ENCODE results near the gene CYB5B.

Gene CYB5B

DNA sequence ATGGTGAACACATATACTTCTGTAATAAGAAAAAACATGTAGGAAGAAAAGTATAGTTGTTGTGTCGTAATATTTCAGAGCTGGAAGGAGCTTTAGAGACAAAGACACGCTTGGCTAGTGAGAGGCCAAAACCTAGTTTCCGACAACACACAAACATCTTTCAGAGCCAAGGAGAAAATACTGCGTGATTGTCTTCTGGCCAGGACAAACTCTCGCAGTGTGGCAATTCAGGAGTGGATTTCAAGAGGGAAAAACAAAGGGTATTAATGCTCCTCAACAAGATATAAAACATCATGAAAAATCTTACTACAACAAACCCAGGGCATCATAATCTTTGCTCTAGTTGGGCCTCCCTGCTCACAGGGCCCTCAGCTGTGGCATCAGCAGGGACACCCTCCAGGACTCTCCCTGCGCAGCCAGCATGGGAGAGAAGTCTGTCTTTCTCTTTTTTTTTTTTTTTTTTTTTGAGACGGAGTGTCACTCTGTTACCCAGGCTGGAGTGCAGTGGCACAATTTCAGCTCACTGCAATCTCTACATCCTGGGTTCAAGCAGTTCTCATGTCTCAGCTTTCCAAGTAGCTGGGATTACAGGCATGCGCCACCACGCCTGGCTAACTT lies 66.4 kb downstream of the CYB5B start:
- no peak for DNase-seq

DNA sequence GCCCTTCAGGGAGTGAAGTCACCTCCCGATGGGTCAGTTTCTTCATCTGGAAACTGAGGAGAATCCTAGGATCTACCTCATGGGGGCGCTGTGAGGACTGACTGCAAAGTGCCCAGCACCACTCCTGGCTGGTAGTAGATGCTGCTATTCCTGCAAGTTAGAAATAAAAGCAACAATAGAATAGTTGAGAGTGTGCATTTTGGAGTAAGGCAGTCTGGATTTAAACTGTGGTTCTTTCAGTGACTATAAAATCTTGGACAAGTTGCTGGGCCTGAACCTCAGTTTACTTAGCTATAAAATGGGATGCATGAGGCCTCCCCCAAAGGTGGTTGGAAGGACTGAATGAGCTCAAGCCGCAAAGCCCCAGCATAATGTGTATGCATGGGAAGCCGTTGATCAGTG lies 70.6 kb downstream of the CYB5B start:
- DNase-seq, result no peak

DNA sequence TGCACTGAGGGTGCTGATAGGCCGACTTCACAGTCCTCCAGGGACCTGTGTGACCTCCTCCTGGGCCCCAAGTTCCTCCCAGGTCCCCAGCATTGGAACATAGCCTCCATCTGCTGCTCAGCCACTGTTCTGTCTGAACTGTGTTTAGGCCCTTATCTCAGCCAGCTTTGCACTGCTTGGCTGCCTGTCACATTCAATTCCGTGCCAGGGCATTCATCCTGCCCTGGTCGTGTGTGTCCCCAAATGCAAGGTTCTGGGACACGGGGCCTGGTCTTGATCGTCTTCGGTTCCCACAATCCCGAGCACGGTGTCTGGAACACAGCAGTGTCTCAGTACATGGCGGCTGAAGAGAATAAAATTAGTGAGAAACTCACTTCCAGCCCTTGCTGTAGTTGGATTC lies 71.4 kb downstream of the CYB5B start:
- DNase-seq, result no peak

DNA sequence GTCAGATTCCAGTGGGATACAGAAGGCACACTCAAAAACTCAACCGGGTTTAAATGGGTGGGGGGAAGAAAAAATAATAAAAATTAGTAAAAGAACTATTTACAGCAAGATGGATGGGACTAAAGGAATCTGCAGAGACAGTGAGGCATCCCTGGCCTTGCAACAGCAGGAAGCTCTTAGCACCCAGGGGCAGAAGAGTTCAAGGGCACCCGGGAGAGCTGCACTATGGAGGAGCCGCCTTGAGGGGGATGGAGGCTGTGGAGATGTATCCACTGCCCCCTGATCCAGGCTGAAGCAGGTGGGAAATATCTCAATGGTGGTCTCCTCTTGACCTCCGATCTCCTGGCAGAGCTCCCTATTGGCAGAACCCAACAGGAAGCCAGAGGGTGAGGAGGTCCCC lies 72.0 kb downstream of the CYB5B start:
- DNase-seq, result no peak

DNA sequence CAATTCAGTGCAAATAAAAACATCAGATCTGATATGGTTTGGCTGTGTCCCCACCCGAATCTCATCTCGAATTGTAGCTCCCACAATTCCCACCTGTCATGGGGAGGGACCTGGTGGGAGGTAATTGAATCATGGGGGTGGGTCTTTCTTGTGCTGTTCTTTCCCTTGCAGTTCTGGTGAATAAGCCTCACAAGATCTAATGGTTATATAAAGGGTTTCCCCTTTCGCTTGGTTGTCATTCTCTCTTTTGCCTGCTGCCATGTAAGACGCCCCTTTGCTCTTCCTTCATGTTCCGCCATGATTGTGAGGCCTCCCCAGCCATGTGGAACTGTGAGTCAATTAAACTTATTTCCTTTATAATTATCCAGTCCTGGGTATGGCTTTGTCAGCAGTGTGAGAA lies 72.5 kb downstream of the CYB5B start:
- no peak for DNase-seq

DNA sequence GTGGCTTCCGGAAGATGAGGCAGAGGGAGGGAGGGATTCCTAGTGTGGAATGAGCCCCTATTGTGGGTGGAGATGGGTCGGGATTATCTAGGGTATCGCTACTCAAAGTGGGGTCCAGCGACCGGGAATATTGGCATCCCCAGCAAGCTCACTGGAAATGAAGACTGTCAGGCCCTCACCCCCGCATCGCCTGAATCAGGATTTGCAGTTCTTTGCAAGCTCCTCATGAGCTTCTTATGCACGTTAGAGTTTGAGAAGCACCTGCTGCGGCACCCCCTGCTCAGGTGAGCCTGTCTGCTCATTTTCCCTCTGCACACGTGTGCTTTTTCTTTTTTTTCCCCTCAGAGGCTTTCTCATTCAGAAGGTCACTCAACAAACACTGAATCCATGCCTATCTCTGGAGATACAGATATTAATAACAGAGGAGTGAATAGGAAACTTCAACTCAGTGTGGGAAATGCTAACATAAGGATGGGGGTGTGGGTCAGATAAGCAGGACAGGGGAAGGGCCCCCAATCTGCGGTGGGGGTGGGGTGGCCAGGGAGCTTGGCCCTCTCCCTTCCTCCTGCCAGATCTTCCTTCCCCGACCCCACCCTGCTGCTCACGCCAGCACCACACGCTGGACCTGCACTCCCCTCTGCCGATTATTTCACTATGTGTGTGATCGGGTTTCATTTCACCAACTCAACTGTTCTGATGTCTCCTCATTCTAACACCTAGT lies 73.6 kb downstream of the CYB5B start:
- DNase-seq, result no peak

DNA sequence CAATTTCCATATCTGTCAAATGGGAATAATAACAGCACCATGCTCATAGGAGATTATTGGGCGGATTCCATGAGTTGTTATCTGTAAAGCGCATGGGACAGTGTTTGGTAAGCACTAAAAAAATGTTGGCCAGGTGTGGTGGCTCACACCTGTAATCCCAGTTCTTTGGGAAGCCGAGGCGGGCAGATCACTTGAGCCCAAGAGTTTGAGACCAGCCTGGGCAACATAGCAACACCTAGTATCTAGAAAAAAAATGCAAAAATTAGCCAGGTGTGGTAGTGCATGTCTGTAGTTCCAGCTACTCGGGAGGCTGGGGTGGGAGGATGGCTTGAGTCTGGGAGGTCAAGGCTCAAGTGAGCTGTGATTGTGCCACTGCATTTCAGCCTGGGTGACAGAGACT lies 74.5 kb downstream of the CYB5B start:
- DNase-seq, result no peak

DNA sequence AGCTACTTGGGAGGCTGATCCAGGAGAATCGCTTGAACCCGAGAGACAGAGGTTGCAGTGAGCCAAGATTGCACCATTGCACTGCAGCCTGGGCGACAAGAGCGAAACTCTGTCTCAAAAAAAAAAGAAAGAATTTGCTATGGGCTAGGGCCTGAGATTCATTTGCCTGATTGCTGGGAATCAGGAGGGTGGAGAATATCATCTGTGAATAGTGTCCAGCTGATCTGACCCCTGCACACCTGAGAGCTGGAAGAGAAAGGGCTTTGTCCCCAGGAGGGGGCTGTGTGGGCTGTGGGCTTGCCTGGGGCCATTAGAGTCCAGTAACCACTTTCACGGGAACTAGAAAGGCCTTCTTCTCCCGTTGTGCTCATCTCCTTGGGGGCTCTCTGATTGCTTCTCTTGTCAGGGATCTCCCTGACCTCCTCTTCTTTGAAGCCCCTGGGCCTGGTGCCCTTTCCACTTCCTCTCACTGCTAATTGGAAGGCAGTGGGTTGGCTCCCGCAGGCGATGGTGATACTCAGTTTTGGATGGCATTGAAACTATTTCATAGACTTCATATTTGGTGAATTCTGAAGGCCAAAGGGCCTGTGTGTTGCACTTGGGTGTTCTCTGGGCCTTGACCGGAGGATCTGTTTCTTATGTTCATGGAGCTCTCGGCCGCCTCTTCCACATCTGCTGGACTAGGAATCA lies 75.3 kb downstream of the CYB5B start:
- no peak for DNase-seq

DNA sequence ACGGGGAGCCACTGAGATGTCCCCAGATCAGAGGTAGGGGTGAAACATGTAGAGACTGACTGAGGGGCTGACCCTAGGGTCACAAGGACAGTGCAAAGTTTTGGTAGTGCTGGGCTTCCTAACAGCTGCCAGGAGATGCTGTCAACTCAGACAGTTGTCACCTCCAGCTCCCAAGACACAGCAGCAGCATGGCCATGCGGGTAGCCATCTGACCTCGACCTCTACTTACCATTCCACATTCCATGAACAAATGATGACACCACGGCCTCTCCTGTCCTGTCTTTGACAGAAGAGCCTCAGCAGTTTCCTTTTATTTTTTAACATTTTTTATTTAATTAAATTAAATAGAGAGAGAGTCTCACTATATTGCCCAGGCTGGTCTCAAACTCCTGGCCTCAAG lies 76.1 kb downstream of the CYB5B start:
- DNase-seq, result no peak

DNA sequence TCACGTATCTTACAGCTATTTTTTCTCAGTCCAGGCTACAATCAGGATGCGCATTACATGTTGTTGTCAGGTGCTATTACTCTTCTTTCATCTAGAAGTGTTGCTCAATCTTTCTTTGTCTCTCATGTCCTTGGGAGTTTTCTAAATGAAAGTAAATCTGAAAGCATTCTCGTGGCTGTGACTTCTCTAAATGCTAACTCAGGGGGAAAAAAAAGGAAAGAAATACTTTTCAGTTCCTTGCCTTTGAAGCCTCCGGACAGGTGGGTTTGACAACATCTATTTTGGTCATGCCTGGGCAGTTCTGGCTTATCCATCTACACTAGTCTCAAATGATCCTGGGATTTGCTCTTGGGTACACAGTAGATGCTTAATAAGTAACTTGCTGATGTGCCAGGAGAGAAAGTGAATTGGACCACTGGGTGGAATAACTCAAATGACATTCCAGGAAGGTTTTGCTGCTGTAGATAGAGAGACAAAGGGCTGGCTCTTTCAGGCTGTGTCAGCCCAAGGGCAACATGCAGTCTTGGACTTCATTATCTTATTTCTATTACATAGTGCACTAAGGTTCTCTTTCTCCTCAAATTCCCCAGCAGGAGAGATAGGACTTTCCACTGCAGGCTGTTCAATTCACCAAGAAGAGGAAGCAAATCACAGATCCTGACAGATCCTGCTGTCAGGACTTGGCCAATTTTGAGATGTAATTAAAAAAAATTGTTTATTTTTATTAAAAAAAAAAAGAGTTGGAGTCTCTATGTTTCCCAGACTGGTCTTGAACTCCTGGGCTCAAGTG lies 77.7 kb downstream of the CYB5B start:
- no peak for DNase-seq

DNA sequence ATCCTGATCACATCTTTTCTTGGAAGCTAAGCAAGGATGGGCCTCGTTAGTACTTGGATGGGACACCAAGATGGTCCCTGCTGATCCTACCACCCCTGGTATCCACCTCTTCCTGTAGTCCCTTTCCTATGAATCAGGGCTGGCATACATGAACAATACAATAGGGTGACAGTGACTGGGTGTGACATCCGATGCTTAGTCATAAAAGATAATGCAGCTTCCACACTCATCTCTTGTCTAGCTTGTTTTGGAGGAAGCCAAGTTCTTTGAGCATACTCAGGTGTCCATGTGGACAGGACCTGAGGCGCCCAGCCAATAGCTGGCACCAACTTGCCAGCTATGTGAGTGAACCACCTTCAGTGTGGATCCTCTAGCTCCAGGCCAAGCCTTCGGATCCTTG lies 78.8 kb downstream of the CYB5B start:
- no peak for DNase-seq

DNA sequence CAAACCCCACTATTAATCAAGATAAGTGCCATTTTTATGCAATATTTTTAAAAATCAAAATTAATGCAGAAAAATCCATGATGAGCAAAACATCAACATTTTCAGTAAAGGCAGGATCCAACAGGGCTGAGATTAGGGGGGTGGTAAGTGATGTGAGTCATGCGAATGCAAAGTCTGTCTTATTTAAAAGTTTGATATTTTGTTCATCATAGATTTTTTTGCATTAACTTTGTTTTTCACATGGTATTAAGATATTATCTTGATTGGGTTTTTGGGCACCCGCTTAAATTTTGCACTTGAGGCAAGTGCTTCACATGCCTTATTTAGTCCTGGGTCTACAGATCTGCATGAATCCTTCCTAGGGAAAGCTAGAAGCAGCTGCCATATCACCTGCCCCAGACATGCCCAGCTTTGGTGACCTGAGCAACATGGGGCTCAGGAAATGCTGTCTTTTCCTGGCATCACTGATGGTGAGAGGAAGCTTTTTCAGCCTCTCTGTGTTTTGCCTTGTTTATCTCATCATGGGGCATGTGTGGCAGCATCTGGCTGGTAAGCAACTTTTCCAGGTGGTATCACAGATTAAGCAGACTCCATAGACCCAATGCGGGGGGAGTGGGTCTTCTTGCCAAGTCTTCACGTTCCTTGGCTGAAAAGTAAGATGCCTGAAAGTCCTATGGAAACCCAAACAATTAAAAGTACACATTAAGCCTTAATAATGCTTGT lies 83.8 kb downstream of the CYB5B start:
- DNase-seq, result peak; percentile 47

DNA sequence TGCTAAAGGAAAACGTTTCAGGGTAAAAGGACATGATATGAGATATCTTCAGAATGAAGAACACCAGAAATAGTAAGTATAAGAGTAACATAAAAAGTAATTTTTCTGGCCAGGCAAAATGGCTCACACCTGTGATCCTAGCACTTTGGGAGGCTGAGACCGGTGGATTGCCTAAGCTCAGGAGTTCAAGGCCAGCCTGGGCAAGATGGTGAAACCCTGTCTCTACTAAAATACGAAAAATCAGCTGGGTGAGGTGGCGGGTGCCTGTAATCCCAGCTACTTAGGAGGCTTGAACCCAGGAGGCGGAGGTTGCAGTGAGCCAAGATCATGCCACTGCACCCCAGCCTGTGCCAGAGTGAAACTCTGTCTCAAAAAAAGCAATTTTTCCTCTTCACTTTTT lies 84.7 kb downstream of the CYB5B start:
- no peak for DNase-seq

DNA sequence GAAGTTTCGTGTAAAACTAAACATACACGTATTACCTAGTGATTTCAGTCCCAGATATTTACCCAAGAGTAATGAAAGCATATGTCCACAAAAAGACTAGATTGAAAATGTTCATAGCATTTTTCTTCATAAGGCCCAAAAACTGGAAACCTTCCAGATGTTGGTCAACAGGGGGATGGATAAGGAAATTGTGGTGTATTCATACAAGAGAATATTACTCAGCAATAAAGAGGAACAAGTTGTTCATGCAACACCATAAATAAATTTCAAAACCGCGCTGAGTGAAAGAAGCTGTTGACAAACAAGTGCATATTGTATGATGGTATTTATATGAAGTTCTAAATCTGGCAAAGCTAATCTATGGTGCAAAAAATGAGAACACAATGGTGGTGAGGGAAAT lies 87.2 kb downstream of the CYB5B start:
- DNase-seq, result no peak

DNA sequence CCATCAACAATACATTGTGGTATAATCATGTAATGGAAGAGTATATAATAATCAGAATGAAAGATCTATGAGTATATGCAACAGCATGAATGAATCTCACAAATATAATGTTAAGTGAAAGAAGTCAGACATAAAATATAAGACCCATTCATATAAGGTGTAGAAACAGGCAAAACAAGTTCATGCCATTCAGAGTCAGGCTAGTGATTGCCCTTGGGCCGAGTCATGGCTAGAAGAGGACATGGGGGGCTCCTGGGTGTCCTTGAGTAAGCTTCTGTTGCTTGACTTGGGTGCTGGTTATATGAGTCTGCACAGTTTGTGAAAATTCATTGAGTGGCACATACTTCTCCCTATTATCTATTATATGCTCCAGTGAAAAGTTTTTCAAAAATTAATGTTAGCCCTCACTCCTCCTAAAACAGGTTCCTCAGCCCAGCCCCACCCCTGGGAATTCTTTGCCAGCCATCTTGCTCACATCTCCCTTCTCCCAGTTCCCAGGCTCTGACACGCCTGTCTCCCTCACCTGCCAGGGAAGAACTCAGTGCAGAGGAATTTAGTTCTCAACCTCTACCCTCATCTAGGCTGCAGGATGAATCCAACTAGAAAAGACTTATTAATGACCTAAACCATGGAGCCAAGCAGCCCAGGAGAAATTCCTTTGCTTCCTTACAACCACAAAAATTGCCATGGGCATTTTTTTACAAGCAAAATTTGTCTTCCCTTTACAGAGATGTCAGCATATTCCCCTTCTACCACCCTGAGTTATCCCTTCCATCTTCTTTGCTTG lies 89.0 kb downstream of the CYB5B start:
- DNase-seq, result no peak

DNA sequence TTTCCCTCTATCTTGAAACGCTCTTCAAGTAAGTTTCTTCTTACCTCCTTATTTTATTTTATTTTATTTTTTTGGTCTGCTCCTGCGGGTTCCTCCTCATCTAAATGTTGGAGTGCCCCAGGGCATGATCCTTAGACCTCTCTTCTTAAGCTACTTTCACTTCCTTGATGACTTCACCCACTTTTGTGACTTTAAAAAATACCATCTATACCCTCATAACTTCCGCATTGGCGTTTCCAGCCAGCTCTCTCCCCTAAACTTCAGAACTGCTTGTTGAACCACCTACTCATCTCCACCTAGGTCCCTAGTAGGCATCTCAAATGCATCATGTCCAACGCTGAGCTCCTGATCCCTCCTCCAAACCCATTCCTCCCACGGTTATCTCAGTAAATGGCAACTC lies 89.9 kb downstream of the CYB5B start:
- no peak for DNase-seq

Measured in NCI-H2171 treated with DMSO at 0.1 percent for 48 hours (cell line).